ENCODE data around the gene GPATCH1.
"Not testable (repeated sequence)": the region's sequence is repeated elsewhere in the genome, so short reads cannot be mapped to it uniquely, and the experiment has no call there.

DNA sequence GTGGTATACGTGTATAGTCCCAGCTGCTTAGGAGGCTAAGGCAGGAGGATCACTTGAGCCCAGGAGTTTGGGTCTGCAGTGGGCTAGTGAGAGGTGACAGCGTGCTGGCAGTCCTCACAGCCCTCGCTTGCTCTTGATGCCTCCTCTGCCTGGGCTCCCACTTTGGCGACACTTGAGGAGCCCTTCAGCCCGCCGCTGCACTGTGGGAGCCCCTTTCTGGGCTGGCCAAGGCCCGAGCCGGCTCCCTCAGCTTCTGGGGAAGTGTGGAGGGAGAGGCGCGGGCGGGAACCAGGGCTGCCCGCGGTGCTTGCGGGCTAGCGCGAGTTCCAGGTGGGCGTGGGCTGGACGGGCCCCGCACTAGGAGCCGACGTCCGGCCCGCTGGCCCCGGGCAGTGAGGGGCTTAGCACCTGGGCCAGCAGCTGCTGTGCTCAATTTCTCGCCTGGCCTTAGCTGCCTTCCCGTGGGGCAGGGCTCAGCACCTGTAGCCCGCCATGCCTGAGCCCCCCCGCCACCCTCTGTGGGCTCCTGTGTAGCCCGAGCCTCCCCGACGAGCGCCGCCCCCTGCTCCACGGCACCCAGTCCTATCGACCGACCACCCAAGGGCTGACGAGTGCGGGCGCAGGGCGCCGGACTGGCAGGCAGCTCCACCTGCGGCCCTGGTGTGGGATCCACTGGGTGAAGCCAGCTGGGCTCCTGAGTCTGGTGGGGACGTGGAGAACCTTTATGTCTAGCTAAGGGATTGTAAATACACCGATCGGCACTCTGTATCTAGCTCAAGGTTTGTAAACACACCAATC is 44.4 kb upstream of the GPATCH1 start:
- TF ChIP-seq CTCF (conservative IDR thresholded peaks at IDR 0.05; ENCODE audit: low read length); EZH2phosphoT487 (IDR thresholded peaks at IDR 0.05; ENCODE audit: borderline replicate concordance, low read depth, low read length): not testable (repeated sequence)

Measured in OCI-LY7 (cell line).